IMR-90 (cell line): ENCODE data around the gene RGS13. TPM values are rescaled to one million over a fixed set of nuclear protein-coding genes. Genes with fewer than 3 reads are reported as not detected.

Experiments used
- ATAC-seq: fragments of 200-7000 bp; cut with Tn5 transposase; 2 replicates; pipeline ENCODE4 v1.9.1; 2020; ENCODE audit warnings: low read depth, mild to moderate bottlenecking, moderate library complexity
- BruUV-seq: library from RNA; stranded (reverse); fragments of 400-500 nt; replicated peaks from 2 replicates; lab custom pipeline; 2021; lab: Mats Ljungman, UMichigan
- CTCF ChIA-PET: fragments of 300-600 bp; formaldehyde crosslinking; extraction: SDS; loops from one replicate; lab custom pipeline; 2021; ENCODE audit warnings: antibody characterized with exemption; lab: Yijun Ruan, JAX
- POLR2A ChIA-PET: fragments of 300-600 bp; sonication (Branson Sonifier 250); formaldehyde crosslinking; loops from one replicate; lab custom pipeline; 2022; ENCODE audit warnings: antibody characterized with exemption; ENCODE audit not compliant: unreplicated experiment; lab: Charles Lee
- DNase-seq: peaks from one replicate; pipeline ENCODE4 v3.0.0; 2013
- H2AFZ ChIP-seq: replicated peaks from 2 replicates; pipeline ENCODE3; 2013; ENCODE audit warnings: low read length, mild to moderate bottlenecking; ENCODE audit not compliant: poor library complexity
- H2AK5ac ChIP-seq: 2 replicates; pipeline ENCODE4 v1.6.1; 2013; ENCODE audit warnings: low read depth, low read length, inconsistent platforms
- H2AK9ac ChIP-seq: replicated peaks from 2 replicates; pipeline ENCODE3; 2013; ENCODE audit warnings: mild to moderate bottlenecking, low read depth, low read length, moderate library complexity; ENCODE audit not compliant: poor library complexity
- H2BK120ac ChIP-seq: 2 replicates; pipeline ENCODE4 v1.6.1; 2013; ENCODE audit warnings: low read depth, low read length, inconsistent platforms
- H2BK15ac ChIP-seq: 3 replicates; pipeline ENCODE4 v1.6.1; 2013; ENCODE audit warnings: low read depth, low read length, inconsistent platforms
- H2BK20ac ChIP-seq: 2 replicates; pipeline ENCODE4 v1.6.1; 2013; ENCODE audit warnings: low read depth, mild to moderate bottlenecking, inconsistent platforms, low read length, moderate library complexity
- H2BK5ac ChIP-seq: 2 replicates; pipeline ENCODE4 v1.6.1; 2013; ENCODE audit warnings: mild to moderate bottlenecking, low read depth, low read length, inconsistent platforms; ENCODE audit not compliant: poor library complexity, severe bottlenecking
- H3K14ac ChIP-seq: replicated peaks from 2 replicates; pipeline ENCODE4 v1.6.1; 2013; ENCODE audit warnings: low read depth, low read length, inconsistent platforms
- H3K18ac ChIP-seq: 2 replicates; pipeline ENCODE4 v1.6.1; 2013; ENCODE audit warnings: low read depth, low read length, control low read depth
- H3K23ac ChIP-seq: 2 replicates; pipeline ENCODE4 v1.6.1; 2013; ENCODE audit warnings: low read depth, low read length, inconsistent platforms
- H3K27ac ChIP-seq: 2 replicates; pipeline ENCODE4 v1.5.1; 2013; ENCODE audit warnings: mild to moderate bottlenecking, control low read depth, low read length; ENCODE audit not compliant: insufficient read depth
- H3K27me3 ChIP-seq: 2 replicates; pipeline ENCODE4 v1.6.1; 2013; ENCODE audit warnings: low read length; ENCODE audit not compliant: control insufficient read depth, insufficient read depth
- H3K36me3 ChIP-seq: 2 replicates; pipeline ENCODE4 v1.6.1; 2013; ENCODE audit warnings: low read length, mixed read lengths; ENCODE audit not compliant: control insufficient read depth, insufficient read depth
- H3K4ac ChIP-seq: 2 replicates; pipeline ENCODE4 v1.6.1; 2013; ENCODE audit warnings: low read depth, low read length, inconsistent platforms
- H3K4me1 ChIP-seq: 2 replicates; pipeline ENCODE4 v1.6.1; 2013; ENCODE audit warnings: low read length, mixed read lengths; ENCODE audit not compliant: control insufficient read depth, insufficient read depth
- H3K4me2 ChIP-seq: 2 replicates; pipeline ENCODE4 v1.6.1; 2013; ENCODE audit warnings: low read depth, mild to moderate bottlenecking, control low read depth, low read length, moderate library complexity
- H3K4me3 ChIP-seq: 2 replicates; pipeline ENCODE4 v1.5.1; 2013; ENCODE audit warnings: low read depth, mild to moderate bottlenecking, control low read depth, low read length, moderate library complexity; ENCODE audit not compliant: insufficient read depth
- H3K56ac ChIP-seq: 2 replicates; pipeline ENCODE4 v1.6.1; 2013; ENCODE audit warnings: low read length, inconsistent platforms; ENCODE audit not compliant: insufficient read depth; ENCODE audit errors: extremely low read depth
- H3K79me1 ChIP-seq, 2 experiments: 2 replicates each; pipeline ENCODE4 v1.6.1; 2013; ENCODE audit warnings: low read length in 2 of 2, inconsistent platforms in 1 of 2, low read depth in 1 of 2
- H3K9ac ChIP-seq: 2 replicates; pipeline ENCODE4 v1.6.1; 2013; ENCODE audit warnings: low read depth, low read length, control low read depth
- H3K9me1 ChIP-seq: 2 replicates; pipeline ENCODE4 v1.6.1; 2013; ENCODE audit warnings: low read length, inconsistent platforms; ENCODE audit not compliant: insufficient read depth
- H3K9me3 ChIP-seq: 2 replicates; pipeline ENCODE4 v1.6.1; 2013; ENCODE audit warnings: low read length; ENCODE audit not compliant: control insufficient read depth, insufficient read depth
- H4K20me1 ChIP-seq: 2 replicates; pipeline ENCODE4 v1.6.1; 2013; ENCODE audit warnings: low read length, inconsistent platforms; ENCODE audit not compliant: insufficient read depth
- H4K5ac ChIP-seq: 2 replicates; pipeline ENCODE4 v1.6.1; 2013; ENCODE audit warnings: mild to moderate bottlenecking, low read depth, low read length, control low read depth
- H4K8ac ChIP-seq, 2 experiments: 2 replicates each; pipeline ENCODE4 v1.6.1; 2013; ENCODE audit warnings: low read depth in 2 of 2, low read length in 2 of 2, control low read depth in 1 of 2, inconsistent platforms in 1 of 2
- H4K91ac ChIP-seq: 2 replicates; pipeline ENCODE4 v1.6.1; 2013; ENCODE audit warnings: low read depth, low read length, inconsistent platforms; ENCODE audit not compliant: insufficient read depth
- NFE2L2 ChIP-seq: fragments of 150-350 bp; IDR thresholded peaks from 2 replicates; pipeline ENCODE4 v1.6.1; 2016; ENCODE audit warnings: low read depth, mild to moderate bottlenecking, low read length
- RCOR1 ChIP-seq: IDR thresholded peaks from 2 replicates; pipeline ENCODE4 v1.6.1; 2012; ENCODE audit warnings: mild to moderate bottlenecking, low read length, improper control_type of control experiment; ENCODE audit not compliant: insufficient replicate concordance
- WGBS, 2 experiments: methylation state at CpG; one replicate each; pipeline versions ENCODE4 v1.1.5 to v1.1.7; 2013; ENCODE audit warnings: missing lambda C conversion rate in 2 of 2; ENCODE audit not compliant: insufficient read length in 1 of 2; ENCODE audit errors: extremely low coverage in 2 of 2; 5-methylcytosine and 5-hydroxymethylcytosine counted together
- dilution Hi-C: fragments of 300-500 bp; cut with HindIII; formaldehyde crosslinking; loops from one replicate; pipeline ENCODE4 v1.14.3; 2018; ENCODE audit warnings: low sequenced_read_pairs; ENCODE audit not compliant: unreplicated experiment
- in situ Hi-C: fragments of 300-500 bp; cut with MboI; formaldehyde crosslinking; loops from 3 replicates; pipeline ENCODE4 v1.14.3; 2019; ENCODE audit warnings: low sequenced_read_pairs, inconsistent platforms, mixed read lengths
- intact Hi-C: fragments of 100-400 bp; cut with micrococcal nuclease; formaldehyde crosslinking; loops from 2 replicates; pipeline ENCODE4 v1.10.0; 2022
- polyA plus RNA-seq, 3 experiments: library from polyadenylated mRNA; depleted of rRNA; stranded (reverse); fragments of >200 nt; gene quantifications; 2 replicates each; pipeline ENCODE4 v1.2.3, GENCODE V29; 2012; ENCODE audit warnings: low replicate concordance in 1 of 3
- total RNA-seq: library from RNA; depleted of rRNA; stranded (reverse); fragments of >200 nt; gene quantifications from 2 replicates; pipeline ENCODE4 v1.2.3, GENCODE V29; 2012

The RGS13 gene
- total and polyA plus RNA-seq, 2 of the 4 experiments (the other 2 are of a cell fraction), result not detected

GRCh38 chr1:192698731-192699130 is 62.8 kb downstream of the RGS13 start:
- no peak overlapping the region for H2AFZ ChIP-seq
- ChIA-PET CTCF (interaction anchor here (0.6 kb wide), 1 partner anchor 91 kb away, joined by 5 read pairs; no protein-coding TSS in a partner anchor), POLR2A (no interaction called here)
- no peak overlapping the region for H3K9ac ChIP-seq
- TF ChIP-seq NFE2L2, result 0 out of 2 replicates have a peak, but pooled peaks have one; percentile 33
- no peak for TF ChIP-seq RCOR1
- H3K79me1 ChIP-seq, result no peaks in the 10 kb centered on the region
- H2BK15ac ChIP-seq, result no peak overlapping the region; the same call in 2 of the 3 replicates
- peak overlapping the region; percentile 75 for H3K4ac ChIP-seq
- peak overlapping the region; percentile 45 for H2BK5ac ChIP-seq
- WGBS, 2 experiments, result 94% methylated on average over 3 of the region's 11 CpGs; no CpG with 5 or more reads in 1 of the 2 experiments
- H3K27me3 ChIP-seq, result no peaks in the 10 kb centered on the region
- no TSS peak for BruUV-seq
- H4K20me1 ChIP-seq, result no peaks in the 10 kb centered on the region
- no peaks in the 10 kb centered on the region for H3K9me3 ChIP-seq
- peak overlapping the region; percentile 58 for H2BK20ac ChIP-seq
- intact Hi-C loops (no loop called here), in situ Hi-C loops (no loop called here), dilution Hi-C loops (no loop called here)
- no peak overlapping the region for H3K23ac ChIP-seq
- H3K27ac ChIP-seq, result no peak overlapping the region
- peak overlapping the region; percentile 43 for H2AK5ac ChIP-seq
- H3K14ac ChIP-seq, result no peak overlapping the region
- H3K9me1 ChIP-seq, result peaks cover 4% of the 10 kb centered on the region; the same call in 1 of the 2 replicates
- H3K18ac ChIP-seq, result peak overlapping the region; percentile 16; the same call in 1 of the 2 replicates
- H2BK120ac ChIP-seq, result peak overlapping the region; percentile 80
- H2AK9ac ChIP-seq, result no peak overlapping the region
- H3K36me3 ChIP-seq, result no peaks in the 10 kb centered on the region
- no peak overlapping the region for H3K4me3 ChIP-seq
- no peak overlapping the region for H3K4me2 ChIP-seq
- peaks cover 8% of the 10 kb centered on the region for H3K4me1 ChIP-seq
- peak overlapping the region; percentile 92 for H4K5ac ChIP-seq
- H4K8ac ChIP-seq, result 0 out of 4 replicates have a peak overlapping the region, but pooled peaks of 1 of the 2 experiments have one; percentile 49
- no peak overlapping the region for H3K56ac ChIP-seq
- no peak overlapping the region for H4K91ac ChIP-seq
- DNase-seq (no peak), ATAC-seq (no peak)
